Gastroesophageal sphincter (tissue), 3 donors: ENCODE data around the gene CSF1.

Source experiments
- CTCF ChIP-seq, 4 experiments: fragments of 200-600 bp in 2 of 4; fragments of 450-650 bp in 2 of 4; sonication (generic) in 1 of 4; IDR thresholded peaks; one replicate each; pipeline ENCODE4 v1.5.1; 2017 to 2019; ENCODE audit warnings: antibody characterized with exemption in 4 of 4, mild to moderate bottlenecking in 2 of 4, moderate library complexity in 2 of 4
- EP300 ChIP-seq: sonication (generic); formaldehyde crosslinking; IDR thresholded peaks from one replicate; pipeline ENCODE4 v1.6.1; 2017; ENCODE audit warnings: antibody characterized with exemption, mild to moderate bottlenecking
- POLR2A ChIP-seq, 2 donors: fragments of 450-650 bp; IDR thresholded peaks; one replicate each; pipeline ENCODE4 v1.6.1; 2017; ENCODE audit warnings: antibody characterized with exemption in 2 of 2, mild to moderate bottlenecking in 2 of 2, moderate library complexity in 1 of 2
- POLR2AphosphoS5 ChIP-seq: sonication (generic); formaldehyde crosslinking; IDR thresholded peaks from one replicate; pipeline ENCODE4 v1.6.1; 2017; ENCODE audit warnings: antibody characterized with exemption

DNA sequence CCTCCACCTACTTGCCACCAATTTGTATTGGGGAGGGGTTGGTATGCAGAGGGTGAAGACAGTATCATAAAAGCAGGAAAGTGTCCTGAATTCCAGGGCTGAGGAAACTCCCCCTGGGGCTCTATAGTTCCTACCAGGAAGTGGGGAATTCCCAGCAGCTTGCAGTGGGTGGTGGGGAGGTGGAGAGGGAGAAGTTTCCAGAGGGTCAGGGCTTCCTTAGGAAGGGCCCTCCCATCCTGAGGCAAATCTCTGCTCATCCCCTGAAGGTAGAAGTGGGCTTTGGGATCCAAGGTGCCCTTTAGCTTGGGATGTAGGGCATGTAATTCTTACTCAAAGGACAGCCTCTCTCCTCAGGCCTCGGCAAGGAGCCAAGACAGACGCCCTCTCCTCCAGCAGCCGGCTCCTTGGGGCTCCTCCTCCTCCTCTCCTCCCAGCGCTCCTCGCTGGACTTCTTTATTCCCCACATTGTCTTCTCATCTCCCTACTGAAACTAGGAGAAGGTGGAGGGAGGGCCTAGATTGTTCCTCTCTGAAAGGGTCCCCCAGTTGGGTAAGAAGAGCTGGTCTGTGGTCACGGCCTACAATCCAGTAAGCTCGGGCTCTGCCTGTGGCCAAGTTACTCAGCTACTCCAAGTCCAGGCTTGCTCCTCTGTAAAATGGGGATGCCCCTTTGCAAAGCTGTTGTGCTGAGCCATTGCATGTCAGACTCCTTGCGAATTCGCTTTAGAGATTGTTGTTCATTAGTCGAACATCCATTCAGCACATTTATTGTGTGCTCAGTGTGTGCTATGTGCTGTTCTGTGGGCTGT is 17.9 kb upstream of the CSF1 start:
- TF ChIP-seq CTCF (IDR thresholded peaks at IDR 0.05) = no peak
- no peak for TF ChIP-seq POLR2A (IDR thresholded peaks at IDR 0.05)
- TF ChIP-seq EP300 = no peak
- TF ChIP-seq POLR2AphosphoS5 = no peak
